HG02973 (cell line): Measurements from ENCODE around the gene IFT27.

ENCODE experiments used
- ATAC-seq: cut with Tn5 transposase; IDR thresholded peaks from one replicate; pipeline ENCODE4 v1.9.1; 2021; ENCODE audit warnings: moderate library complexity; ENCODE audit not compliant: unreplicated experiment

IFT27 gene

DNA sequence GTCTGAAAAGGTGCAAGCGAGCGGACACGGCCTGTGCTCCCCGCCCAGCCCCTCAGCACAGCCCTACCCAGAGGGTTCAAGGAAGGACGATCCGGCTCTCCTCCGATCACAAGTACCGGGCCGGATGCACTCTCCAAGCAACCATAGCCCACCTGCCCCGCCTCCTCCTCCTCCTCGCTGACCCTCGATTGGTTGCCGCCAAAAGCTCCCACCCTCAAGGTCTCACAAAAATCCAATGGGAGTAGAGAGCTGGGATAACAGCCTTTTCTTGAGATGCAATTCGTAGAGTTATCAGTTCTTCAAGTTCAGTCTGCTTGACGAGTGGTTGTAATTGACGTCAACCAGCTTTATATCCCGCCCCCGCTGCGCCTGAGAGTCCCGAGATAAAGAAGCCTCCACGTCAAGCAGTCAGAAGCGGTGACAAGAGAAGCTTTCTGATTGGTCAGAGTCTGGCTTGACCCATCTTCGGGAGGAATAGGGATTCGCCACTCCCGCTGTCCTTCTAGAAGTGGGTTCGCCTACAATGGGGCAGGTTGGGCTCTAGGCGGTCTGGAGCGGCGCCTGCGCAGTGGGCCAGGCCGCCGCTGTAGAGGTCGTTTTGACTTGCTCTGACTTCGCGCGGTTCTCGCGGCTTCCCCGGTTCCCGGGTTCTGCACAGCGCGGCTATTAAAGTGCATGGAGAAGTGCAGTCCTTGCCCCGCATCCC is at the start of gene IFT27:
TSS of gene IFT27 (minus strand) at position 156 of the 706 bp plus-strand sequence. CDS start 412 bp downstream, outside the sequence.
- peak; percentile 82 for ATAC-seq

DNA sequence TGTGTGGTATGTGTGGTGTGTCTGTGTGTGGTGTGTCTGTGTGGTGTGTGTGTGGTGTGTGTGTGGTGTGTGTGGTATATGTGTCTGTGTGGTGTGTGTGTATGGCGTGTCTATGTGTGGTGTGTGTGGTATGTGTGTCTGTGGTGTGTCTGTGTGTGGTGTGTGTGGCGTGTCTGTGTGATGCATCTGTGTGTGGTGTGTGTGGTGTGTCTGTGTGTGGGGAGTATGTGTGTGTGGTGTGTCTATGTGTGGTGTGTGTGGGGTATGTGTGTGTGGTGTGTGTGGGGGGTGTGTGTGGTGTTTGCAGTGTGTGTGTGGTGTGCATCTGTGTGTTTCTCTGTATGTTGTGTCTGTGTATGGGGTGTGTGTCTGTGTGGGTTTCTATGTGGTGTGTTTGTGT is 48.7 kb upstream of the IFT27 start:
- no peak for ATAC-seq

- no peak for ATAC-seq
Observed at GRCh38 chr22:36823186-36823839, 47.4 kb upstream of the IFT27 start.

GRCh38 chr22:36822581-36822980 is 46.7 kb upstream of the IFT27 start:
- ATAC-seq = no peak

GRCh38 chr22:36819112-36819511 is 43.2 kb upstream of the IFT27 start:
- no peak for ATAC-seq

- no peak for ATAC-seq
Observed at GRCh38 chr22:36818010-36818642, 42.2 kb upstream of the IFT27 start.

DNA sequence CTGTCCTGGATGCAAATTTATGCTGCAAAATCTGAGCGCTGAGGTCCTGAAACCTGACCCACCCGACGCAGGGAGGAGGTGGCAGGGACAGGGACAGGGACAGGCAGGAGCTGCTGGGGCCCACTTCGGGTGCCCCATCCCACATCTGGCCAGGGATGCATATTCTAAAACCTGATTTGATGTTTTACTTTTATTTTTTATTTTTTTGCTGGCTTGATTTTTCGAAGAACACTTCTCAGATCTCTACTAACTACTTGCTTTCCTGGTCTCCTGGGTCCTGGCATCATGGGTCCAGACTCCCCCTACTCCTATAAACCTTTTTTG is 41.6 kb upstream of the IFT27 start:
- ATAC-seq = no peak

GRCh38 chr22:36816636-36817524 is 41.0 kb upstream of the IFT27 start, which contains the start of gene PVALB:
Gene PVALB (minus strand): TSS chr22:36817035. CDS start chr22:36817005, 30 bp downstream.
- ATAC-seq = no peak

DNA sequence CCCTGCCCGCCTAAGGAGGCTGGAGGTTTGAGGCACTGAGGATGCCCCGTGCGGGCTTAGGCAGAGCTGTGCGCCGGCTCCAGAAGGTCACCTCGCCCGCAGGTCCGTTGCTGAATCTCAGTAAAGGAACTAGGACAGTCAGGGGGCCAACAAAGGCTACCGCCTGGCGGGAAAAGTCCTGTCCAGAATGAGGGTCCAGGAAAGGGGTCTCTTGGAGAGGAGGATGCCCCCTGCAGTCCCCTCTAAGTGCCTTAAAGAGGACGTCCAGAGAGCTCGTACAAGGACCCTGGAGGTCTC is 40.4 kb upstream of the IFT27 start:
- ATAC-seq = no peak

DNA sequence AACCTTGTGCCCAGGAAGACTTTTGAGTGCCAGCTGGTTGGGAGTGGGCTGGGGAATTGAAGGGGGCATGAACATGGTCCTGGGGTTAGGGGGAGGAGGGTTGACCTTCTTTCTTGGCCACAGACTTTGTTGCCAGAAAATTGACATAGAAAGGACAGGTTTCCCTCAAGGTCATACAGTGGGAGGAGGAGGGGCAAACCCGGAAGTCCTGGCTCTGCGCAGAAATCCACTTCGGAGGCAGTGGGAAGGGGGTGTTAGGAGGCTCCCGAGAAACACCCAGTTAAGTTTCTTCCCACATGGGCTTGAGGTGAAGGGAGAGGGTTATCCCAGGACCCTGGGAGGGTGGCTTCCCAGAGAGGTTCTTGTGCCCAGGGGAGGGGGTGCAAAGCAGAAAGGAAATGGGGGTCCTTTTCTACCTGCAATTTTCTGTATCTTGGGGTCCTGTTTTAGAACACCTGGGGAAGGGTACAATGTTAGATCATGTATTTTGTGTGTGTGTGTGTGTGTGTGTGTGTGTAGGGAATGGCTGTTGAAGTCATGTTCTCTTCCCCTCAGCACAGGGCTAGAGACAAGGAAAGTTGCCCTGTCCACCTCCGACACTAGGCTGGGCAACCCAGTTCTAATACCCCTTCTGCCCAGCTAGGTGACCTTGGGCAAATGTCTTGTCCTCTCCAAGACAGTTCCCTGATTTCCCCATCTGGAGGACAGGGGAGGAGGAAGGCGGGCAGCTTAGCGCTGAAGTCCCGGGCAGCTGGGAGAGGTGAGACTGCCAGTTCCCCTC is 39.8 kb upstream of the IFT27 start:
- ATAC-seq = no peak

DNA sequence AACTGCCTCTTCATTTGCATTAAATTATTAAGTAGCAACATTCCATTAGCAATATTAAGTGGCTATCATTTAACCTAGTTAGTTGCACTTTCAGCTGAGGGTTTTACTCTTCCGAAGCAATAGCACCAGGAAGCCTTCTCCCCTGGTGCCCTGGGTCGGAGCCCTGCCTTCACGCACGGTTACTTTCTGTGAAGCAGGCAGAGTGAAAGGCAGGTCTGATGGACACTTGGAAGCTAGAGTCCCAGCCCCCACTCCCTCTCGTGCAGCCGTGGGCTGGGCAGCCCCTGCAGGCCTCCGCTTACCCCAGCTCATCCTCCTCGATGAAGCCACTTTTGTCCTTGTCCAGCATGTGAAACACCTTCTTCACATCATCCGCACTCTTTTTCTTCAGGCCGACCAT is 38.9 kb upstream of the IFT27 start:
- no peak for ATAC-seq

GRCh38 chr22:36811094-36811800 is 35.3 kb upstream of the IFT27 start:
- no peak for ATAC-seq

GRCh38 chr22:36809351-36809750 is 33.4 kb upstream of the IFT27 start:
- no peak for ATAC-seq

GRCh38 chr22:36808721-36809344 is 32.9 kb upstream of the IFT27 start:
- no peak for ATAC-seq

DNA sequence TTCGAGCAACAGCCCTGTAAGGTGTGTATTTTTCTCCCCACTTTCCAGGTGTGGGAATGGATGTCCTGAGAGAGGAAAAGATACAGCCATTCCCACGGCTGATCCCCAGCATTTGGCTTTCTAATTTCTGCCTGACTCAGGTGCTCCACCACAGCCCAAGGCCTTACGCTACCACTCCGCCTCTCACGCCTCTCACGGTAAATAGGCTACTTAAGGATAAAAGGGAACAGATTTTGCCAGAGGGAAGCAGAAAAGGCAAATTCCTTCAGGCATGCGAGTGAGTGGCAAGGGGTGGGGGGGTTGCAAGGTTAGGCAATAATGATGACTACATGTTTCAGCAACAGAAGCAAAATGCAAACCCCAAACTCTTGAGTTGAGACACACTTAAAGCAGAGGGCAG is 31.7 kb upstream of the IFT27 start:
- ATAC-seq = no peak

DNA sequence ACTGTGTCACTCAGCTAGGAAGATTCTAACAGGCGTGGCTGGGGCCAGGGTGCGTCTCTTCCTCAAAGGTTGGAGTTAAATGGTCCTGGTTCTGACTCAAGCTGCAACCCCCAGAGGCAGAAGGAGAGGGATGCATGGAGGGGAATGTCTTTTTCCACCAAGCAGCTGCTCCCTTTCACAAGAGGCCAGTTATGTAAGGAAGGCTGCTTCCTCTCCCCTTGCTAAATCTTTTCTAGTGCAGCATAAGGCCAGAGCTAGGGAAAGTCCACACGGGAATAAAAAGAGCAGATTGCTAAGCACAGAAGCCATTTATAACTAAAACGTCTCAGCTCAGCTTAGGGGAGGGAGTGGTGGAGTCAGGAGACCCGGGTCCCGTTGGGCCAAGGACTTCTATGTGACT is 30.9 kb upstream of the IFT27 start:
- ATAC-seq = no peak

- ATAC-seq = no peak
Observed at GRCh38 chr22:36803358-36803757, 27.4 kb upstream of the IFT27 start.

- ATAC-seq = no peak
Observed at GRCh38 chr22:36798674-36799066, 22.8 kb upstream of the IFT27 start.

- ATAC-seq = no peak
Observed at GRCh38 chr22:36797911-36798673, 22.2 kb upstream of the IFT27 start.
